ENCODE data around the gene PUS10. TPM values are rescaled to one million over a fixed set of nuclear protein-coding genes. Genes with fewer than 3 reads are reported as not detected.

The PUS10 gene
- total and polyA plus RNA-seq, 2 of the 13 experiments (the other 11 are each of a cell fraction or from before 2014, with no cell fraction given), result 41.4 to 44.3 TPM

DNA sequence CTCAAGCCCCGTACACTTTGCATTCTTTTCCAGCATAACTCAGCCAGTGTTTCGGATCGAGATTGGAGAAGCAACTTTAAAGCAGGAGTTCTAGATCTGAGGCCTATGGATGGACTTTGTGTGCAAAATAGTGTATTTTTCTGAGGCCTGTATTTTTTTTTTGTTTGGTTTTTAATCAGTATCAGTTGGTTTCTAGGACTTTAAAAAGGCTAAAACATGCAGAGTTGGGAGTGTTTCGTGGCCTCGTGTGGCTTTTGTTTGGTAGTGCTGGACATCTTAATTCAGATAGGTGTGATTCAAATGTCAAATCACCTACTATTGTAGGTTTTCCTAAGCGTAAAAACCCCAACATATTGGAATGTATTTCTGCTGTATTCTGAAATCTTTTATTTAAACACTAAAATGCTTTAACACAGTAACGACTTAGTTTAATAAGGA, 282 bp upstream of the PUS10 start (continued):
- TF ChIP-seq ARID2 (CRISPR knock-in tag; IDR thresholded peaks at IDR 0.05; ENCODE audit: borderline replicate concordance) (no peak), GABPA (IDR thresholded peaks at IDR 0.05; ENCODE audit: low read depth, low read length) (no peak), GABPA (CRISPR knock-in tag; IDR thresholded peaks at IDR 0.05; ENCODE audit: low read depth) (no peak; the same call in 1 of the 2 replicates), ZNF24 (IDR thresholded peaks at IDR 0.05) (no peak), SALL2 (CRISPR knock-in tag; IDR thresholded peaks at IDR 0.05) (no peak; the same call in 1 of the 2 replicates), CHD2 (IDR thresholded peaks at IDR 0.05; ENCODE audit: low read depth, low read length) (no peak), ATF3 (CRISPR knock-in tag; IDR thresholded peaks at IDR 0.05) (no peak), TEAD2 (CRISPR knock-in tag; IDR thresholded peaks at IDR 0.05) (no peak), KAT8 (CRISPR knock-in tag; IDR thresholded peaks at IDR 0.05) (no peak; the same call in 1 of the 2 replicates), YEATS2 (CRISPR knock-in tag; IDR thresholded peaks at IDR 0.05; ENCODE audit: borderline replicate concordance) (no peak), MZF1 (CRISPR knock-in tag; IDR thresholded peaks at IDR 0.05; ENCODE audit: borderline replicate concordance) (no peak), BHLHE40 (IDR thresholded peaks at IDR 0.05; ENCODE audit: low read length) (no peak), ARID5B (CRISPR knock-in tag; IDR thresholded peaks at IDR 0.05) (no peak; the same call in 1 of the 2 replicates), ZNF567 (CRISPR knock-in tag; IDR thresholded peaks at IDR 0.05; ENCODE audit: borderline replicate concordance) (no peak), ZNF687 (CRISPR knock-in tag; IDR thresholded peaks at IDR 0.05) (no peak), HNRNPK (IDR thresholded peaks at IDR 0.05; ENCODE audit: low read depth, low read length, poor library complexity, severe bottlenecking) (no peak), AGO1 (IDR thresholded peaks at IDR 0.05; ENCODE audit: low read depth, low read length, poor library complexity, severe bottlenecking) (no peak), SUZ12 (IDR thresholded peaks at IDR 0.05; ENCODE audit: low read depth, low read length) (no peak), ZNF20 (CRISPR knock-in tag; IDR thresholded peaks at IDR 0.05) (no peak)
- TF ChIP-seq, protein P1, sequence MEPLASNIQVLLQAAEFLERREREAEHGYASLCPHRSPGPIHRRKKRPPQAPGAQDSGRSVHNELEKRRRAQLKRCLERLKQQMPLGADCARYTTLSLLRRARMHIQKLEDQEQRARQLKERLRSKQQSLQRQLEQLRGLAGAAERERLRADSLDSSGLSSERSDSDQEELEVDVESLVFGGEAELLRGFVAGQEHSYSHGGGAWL (CRISPR knock-in tag; IDR thresholded peaks at IDR 0.05), result no peak
- TF ChIP-seq, protein P2, sequence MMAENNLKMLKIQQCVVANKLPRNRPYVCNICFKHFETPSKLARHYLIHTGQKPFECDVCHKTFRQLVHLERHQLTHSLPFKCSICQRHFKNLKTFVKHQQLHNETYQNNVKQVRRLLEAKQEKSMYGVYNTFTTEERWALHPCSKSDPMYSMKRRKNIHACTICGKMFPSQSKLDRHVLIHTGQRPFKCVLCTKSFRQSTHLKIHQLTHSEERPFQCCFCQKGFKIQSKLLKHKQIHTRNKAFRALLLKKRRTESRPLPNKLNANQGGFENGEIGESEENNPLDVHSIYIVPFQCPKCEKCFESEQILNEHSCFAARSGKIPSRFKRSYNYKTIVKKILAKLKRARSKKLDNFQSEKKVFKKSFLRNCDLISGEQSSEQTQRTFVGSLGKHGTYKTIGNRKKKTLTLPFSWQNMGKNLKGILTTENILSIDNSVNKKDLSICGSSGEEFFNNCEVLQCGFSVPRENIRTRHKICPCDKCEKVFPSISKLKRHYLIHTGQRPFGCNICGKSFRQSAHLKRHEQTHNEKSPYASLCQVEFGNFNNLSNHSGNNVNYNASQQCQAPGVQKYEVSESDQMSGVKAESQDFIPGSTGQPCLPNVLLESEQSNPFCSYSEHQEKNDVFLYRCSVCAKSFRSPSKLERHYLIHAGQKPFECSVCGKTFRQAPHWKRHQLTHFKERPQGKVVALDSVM (CRISPR knock-in tag; IDR thresholded peaks at IDR 0.05), result no peak

Measured in HepG2 (cell line).